SK-N-MC (cell line): ENCODE results near the gene HAUS1.
A peak's percentile ranks its signal among the peaks of the same experiment; 100 is the strongest.

ENCODE experiments used
- EZH2 ChIP-seq: fragments of 200-600 bp; sonication (generic); IDR thresholded peaks from one replicate; pipeline ENCODE4 v1.6.1; 2017; ENCODE audit warnings: antibody characterized with exemption
- FOXP2 ChIP-seq: optimal IDR thresholded peaks from 2 replicates; pipeline ENCODE3; 2011; ENCODE audit warnings: mild to moderate bottlenecking, moderate library complexity; ENCODE audit not compliant: insufficient read depth; ENCODE audit errors: extremely low read length, control extremely low read depth
- POLR2AphosphoS5 ChIP-seq: IDR thresholded peaks from 2 replicates; pipeline ENCODE4 v1.6.1; 2012; ENCODE audit warnings: mild to moderate bottlenecking, low read depth, low read length, borderline replicate concordance

DNA sequence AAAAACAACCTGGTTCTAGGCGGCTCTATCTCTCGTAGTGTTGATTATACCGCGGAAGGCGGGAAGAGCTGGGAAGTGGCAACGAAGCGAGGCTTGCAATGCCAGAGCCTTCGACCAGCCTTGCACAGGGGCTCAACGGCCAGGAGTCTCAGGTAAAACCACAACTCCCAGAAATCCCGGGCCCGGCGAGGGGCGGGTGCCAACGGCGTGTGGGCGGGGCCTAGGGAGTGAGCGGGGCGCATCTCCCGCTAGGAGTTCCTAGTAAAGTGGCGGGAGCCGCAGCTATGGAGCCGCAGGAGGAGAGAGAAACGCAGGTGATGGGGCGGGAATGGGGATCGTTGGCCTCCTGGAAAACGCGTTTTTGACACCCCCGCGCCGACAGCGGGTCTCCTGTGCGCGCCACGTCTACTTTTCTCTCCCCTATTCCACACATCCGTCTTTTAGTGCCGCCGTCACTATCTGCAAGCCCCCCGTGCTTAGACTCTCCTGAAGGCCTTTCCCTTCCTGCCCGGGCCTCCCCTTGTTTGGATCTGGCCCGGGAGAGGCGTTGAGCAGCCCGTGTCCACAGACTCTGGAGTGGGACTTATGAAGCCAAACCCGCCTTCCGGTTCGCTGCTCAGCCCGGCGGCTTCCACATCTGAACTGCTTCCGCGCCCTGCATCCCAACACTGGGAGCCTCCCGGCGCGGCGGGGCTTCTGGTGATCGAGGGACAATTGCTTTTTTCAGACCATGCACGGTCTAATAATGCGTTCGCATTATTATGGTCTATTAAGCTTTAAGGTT is at the start of gene HAUS1:
- TF ChIP-seq EZH2: no peak
- peak; percentile 86 for TF ChIP-seq POLR2AphosphoS5
- no peak for TF ChIP-seq FOXP2
